NB4 (cell line): Measurements from ENCODE around the gene JAM3.

Experiments used
- MYC ChIP-seq: IDR thresholded peaks from 2 replicates; pipeline ENCODE4 v1.6.1; 2011; ENCODE audit warnings: low read depth, low read length
- POLR2A ChIP-seq: IDR thresholded peaks from 2 replicates; pipeline ENCODE4 v1.6.1; 2011; ENCODE audit warnings: mild to moderate bottlenecking; ENCODE audit not compliant: insufficient read length; ENCODE audit errors: extremely low read depth

DNA sequence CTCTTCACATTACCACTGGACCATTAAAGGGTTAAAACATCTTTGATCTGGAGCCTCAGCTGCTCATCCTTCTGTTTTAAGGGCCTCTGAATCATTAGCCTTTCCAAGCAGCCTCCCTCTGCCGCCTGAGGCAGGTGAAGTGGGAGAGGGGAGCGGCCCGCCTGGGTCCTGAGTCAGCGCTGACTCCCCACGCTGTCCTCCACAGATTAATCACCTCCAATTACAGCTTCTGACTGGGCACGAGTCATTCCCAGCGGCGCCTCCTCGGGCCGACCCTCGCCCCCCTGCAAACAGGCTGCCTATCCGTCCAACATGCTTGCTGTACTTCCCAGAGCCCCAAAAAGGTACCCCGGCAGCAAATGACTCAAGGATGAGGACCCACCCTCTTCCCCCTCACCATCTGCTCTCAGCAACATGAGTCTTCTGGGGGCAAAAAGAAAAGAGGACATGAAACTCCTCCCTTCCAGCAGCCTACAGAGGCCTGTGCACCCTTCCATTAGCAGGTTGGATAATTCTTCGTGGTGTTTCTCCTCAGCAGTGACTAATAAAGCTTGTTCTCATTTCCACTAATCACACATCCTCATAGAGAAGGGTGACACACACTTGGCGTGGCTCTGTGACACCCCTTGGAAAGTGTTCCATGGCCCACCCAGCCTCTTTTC, 44.3 kb upstream of the JAM3 start:
- TF ChIP-seq POLR2A (no peak), MYC (no peak)
